Effector CD8-positive, alpha-beta T cell (primary cell): ENCODE results near the gene SYT9.
"Not testable (repeated sequence)": the region's sequence is repeated elsewhere in the genome, so short reads cannot be mapped to it uniquely, and the experiment has no call there.

Source experiments
- DNase-seq: peaks from one replicate; lab custom pipeline; 2025; lab: John Stamatoyannopoulos, UW

Gene SYT9

GRCh38 chr11:7501894-7502293 is 250.2 kb downstream of the SYT9 start:
- DNase-seq: no peak

- DNase-seq: no peak
Observed at GRCh38 chr11:7506243-7506642, 254.5 kb downstream of the SYT9 start.

GRCh38 chr11:7508087-7508486 is 256.4 kb downstream of the SYT9 start:
- no peak for DNase-seq

GRCh38 chr11:7509966-7510365 is 258.3 kb downstream of the SYT9 start:
- no peak for DNase-seq

GRCh38 chr11:7511401-7511800 is 259.7 kb downstream of the SYT9 start:
- DNase-seq: no peak

- peak; percentile 14 for DNase-seq
Observed at GRCh38 chr11:7512525-7513233, 261.0 kb downstream of the SYT9 start.

GRCh38 chr11:7513234-7514098 is 261.8 kb downstream of the SYT9 start, which contains the start of gene PPFIBP2:
PPFIBP2 (plus strand) TSS chr11:7513999; CDS start chr11:7549476, 35,477 bp downstream.
- DNase-seq: peak; percentile 72

GRCh38 chr11:7514099-7514591 is 262.4 kb downstream of the SYT9 start:
- DNase-seq: no peak

GRCh38 chr11:7515447-7515886 is 263.8 kb downstream of the SYT9 start:
- no peak for DNase-seq

- no peak for DNase-seq
Observed at GRCh38 chr11:7516475-7516874, 264.8 kb downstream of the SYT9 start.

- DNase-seq: not testable (repeated sequence)
Observed at GRCh38 chr11:7517743-7518142, 266.0 kb downstream of the SYT9 start.
